Fibroblast of peridontal ligament (primary cell): Measurements from ENCODE around the gene CASS4.

Experiments used
- DNase-seq: peaks from one replicate; pipeline ENCODE4 v3.0.0-alpha.2; 2010; ENCODE audit errors: extremely low read depth

The CASS4 gene

GRCh38 chr20:56424931-56425330 is 12.9 kb downstream of the CASS4 start:
- no peak for DNase-seq

- no peak for DNase-seq
Measured at GRCh38 chr20:56426026-56426425, 14.0 kb downstream of the CASS4 start.

GRCh38 chr20:56426926-56427325 is 14.9 kb downstream of the CASS4 start:
- DNase-seq = no peak

GRCh38 chr20:56427797-56428196 is 15.7 kb downstream of the CASS4 start:
- no peak for DNase-seq

DNA sequence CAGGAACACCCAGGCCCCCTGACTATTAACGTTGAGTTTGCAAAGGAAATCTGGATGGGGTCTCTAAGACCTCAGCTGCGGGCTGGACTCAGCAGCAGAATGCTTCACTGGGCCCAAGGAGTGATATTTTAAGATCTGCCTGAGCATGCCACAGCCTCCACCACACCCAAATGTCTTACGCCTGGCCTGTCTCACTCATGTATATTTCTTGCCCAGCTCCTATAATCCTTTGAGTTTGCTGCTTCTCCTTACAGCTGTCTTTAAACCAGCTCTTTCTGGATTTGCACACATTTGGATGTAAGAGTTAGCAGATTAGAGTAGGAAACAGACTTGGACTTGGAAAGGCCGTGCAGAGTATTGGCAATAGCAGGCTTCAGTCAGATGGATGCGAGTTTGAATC is 16.4 kb downstream of the CASS4 start:
- no peak for DNase-seq

- DNase-seq = no peak
Measured at GRCh38 chr20:56428881-56429280, 16.8 kb downstream of the CASS4 start.

DNA sequence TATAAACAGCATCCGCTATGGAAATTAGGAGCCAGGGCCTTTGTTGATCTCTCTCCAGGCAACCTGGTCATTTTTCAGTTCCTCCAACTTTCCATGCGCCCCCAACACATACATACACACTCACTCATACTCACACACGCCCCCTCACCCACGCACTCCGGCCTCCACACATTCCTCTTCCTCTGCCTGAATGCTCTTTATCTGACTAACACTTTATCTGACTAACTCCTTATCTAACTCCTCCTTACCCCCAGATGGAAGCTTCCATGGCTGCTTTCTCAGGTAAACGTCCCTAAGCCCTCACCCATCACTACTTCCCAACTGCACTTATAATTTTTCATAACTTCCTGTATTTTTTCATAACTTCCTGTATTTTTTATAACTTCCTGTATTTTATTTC is 17.4 kb downstream of the CASS4 start:
- DNase-seq = peak; percentile 39

DNA sequence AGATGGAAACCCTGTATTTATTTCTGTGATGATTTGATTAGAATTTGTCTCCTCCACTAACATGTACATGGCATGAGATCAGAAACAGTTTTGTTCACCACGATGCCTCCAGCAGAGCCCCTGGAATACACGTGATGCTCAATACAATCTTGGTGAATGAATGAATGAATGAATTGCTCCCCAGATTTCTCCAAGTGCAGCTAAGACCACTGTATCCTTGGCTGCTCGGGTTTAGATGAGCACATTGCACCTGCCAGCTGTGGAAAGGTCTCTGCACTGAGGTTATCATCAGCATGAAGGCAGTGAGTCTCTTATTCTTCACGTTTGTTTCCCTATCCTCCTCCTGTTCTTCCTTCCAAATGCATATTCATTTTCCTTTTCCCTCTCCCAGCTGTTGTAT is 17.9 kb downstream of the CASS4 start:
- no peak for DNase-seq

- no peak for DNase-seq
Measured at GRCh38 chr20:56430461-56430860, 18.4 kb downstream of the CASS4 start.

DNA sequence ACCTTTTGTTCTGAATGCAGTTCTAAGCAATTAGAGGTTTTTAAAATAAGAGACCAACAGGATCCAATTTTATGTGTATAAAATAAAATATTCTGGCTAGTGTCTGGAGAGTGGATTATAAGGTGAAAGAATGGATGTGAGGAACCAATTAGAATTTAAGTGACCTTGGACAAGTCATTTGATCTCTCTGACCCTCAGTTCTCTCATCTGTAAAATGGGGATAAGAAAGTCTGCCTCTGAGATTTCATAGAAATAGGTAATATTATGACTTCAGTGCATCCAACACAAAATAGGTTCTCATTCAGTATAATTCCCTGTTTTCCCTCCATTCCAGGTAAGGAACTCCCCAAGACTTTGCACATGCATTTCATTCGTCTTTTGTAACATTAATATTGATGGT is 18.9 kb downstream of the CASS4 start:
- no peak for DNase-seq

- no peak for DNase-seq
Measured at GRCh38 chr20:56431471-56431870, 19.4 kb downstream of the CASS4 start.

- no peak for DNase-seq
Measured at GRCh38 chr20:56433221-56433879, 21.3 kb downstream of the CASS4 start.

DNA sequence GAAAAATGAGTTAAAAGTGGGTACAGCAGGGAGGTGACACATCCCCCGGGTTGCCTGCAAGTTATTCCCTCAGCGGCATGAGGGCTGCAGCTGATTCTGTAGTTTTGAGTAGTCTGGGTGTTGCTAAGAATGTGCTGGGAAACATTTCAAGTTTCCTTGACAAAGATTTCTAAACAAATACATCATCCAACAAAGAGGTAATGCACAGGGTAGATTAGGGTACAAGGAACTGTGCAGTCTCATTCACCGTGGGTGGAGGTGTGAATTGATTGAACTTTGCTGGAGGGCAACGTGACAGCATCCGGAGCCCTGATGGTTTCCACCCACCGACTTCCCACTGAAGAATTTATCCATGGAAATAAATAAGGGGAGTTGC is 21.8 kb downstream of the CASS4 start:
- peak; percentile 77 for DNase-seq

DNA sequence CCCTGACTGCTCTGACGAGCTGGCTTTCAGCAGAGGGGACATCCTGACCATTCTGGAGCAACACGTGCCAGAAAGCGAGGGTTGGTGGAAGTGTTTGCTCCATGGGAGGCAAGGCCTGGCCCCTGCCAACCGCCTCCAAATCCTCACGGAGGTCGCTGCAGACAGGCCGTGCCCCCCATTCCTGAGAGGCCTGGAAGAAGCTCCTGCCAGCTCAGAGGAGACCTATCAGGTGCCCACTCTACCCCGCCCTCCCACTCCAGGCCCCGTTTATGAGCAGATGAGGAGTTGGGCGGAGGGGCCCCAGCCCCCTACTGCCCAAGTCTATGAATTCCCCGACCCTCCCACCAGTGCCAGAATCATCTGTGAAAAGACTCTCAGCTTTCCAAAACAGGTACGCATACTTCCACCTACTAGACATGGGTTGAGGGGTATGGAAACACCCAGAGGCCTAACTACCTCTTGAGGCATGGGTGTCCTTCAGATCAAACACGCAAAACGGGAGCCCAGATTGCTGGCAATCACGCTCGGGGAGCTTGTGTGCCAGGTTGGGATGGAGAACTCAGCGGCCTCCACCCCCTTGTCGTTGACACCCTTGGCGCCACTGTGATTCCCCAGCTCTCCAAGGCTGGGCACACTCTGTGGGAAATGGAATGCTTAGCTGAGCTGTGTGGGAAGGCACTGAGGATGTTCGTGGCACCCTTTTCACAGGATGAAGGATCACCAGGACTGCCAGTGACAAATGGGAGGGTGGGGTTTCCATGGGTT is 25.3 kb downstream of the CASS4 start:
- DNase-seq = no peak

DNA sequence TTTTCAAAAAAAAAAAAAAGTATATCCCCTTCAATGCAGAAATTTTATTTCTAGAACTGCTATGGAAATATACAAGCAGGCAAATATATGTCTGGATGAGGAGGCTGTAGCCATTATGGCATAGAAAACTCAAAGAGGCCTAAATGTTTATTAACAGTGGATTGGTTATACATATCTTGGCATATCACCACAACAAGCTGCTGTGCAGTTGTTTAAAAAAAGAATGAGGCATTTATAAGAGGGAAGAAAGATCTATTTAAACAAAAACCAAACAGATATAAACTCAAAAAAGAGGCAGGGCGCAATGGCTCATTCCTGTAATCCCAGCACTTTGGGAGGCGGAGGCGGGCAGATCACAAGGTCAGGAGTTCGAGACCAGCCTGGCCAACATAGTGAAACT is 26.2 kb downstream of the CASS4 start:
- no peak for DNase-seq

- peak; percentile 92 for DNase-seq
Measured at GRCh38 chr20:56439771-56440291, 27.8 kb downstream of the CASS4 start.

GRCh38 chr20:56440346-56441007 is 28.4 kb downstream of the CASS4 start:
- DNase-seq = no peak

DNA sequence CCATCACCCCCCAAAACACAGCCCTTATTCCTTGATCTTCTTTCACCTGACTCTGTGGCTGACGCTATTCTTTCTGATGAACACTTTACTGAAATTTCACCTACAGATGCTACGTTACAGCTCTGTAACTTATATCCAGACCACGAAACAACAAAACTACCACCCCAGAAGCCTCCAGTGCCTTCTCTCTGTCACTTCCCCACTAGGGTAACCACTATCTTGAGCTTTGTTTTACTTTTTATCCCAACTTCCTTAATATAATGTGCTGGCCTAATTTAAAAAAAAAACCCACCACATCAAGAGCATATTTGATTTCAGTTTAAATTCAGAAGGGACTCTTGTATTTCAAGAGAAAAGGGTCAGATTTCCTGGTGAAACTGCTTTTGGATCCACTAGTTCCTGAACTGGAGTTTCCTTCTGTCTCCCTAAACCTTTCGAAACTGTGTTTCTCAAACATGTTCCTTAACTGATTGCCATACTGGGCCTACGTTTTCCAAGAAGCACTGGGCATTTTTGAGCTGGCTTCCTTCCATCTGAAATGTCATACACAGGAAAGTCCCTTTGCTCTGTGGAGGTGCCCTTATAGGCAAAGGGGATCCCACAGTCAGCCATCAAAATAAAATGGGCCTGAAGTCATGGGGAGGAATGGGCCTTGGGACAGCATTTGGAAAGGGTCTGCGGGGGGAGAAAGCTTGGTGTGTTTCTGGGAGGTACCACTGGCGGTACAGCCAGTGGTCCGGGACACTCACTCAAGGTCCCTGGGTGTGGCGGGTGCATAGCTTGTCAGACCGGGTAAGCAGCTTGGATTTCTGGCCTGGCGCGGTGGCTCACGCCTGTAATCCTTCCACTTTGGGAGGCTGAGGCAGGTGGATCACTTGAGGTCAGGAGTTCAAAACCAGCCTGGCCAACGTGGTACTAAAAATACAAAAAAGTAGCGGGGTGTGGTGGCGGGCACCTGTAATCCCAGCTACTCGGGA is 30.6 kb downstream of the CASS4 start:
- DNase-seq = peak; percentile 44

DNA sequence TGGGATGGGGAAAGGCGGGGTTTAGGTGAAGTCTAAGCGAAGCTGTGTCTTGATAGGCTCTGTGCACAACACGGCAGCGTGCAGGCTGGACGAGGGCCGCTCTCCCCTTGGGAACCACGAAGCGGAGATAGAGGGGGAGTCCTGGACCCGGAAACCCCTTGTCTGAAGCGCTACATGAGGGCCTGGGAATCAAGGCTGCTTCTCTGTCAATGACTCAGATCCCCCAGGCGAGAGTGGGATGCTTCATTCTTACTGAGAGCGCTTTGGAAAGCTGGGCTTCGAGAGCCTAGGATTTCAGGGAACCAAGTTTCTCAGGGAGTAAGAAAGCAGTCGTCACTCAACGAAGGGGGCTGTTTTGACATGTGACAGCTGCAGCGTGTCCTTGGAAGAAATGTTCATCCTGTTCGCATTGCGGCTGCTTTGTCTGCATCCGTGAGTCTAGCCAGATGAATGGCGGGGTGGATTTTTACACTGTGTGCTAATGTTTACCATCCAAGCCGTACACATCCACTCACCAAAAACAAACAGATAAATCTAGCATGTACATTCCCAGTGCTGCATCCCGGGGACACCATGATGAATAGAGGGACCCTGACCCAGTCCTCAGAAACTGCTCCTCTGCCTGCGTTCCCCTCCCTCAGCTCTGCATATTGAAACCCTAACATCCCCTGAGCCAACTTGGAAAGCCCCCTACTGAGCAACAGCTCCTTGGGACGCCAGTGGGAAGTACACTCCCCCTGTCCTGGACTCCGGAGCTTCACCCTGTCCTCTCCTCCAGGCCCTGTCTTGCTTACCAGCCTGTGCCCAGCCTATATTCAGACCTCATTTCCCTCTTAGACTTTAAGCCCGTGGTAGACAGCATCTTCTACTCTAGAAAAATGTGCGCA is 31.8 kb downstream of the CASS4 start:
- no peak for DNase-seq

GRCh38 chr20:56445130-56445529 is 33.1 kb downstream of the CASS4 start:
- no peak for DNase-seq

DNA sequence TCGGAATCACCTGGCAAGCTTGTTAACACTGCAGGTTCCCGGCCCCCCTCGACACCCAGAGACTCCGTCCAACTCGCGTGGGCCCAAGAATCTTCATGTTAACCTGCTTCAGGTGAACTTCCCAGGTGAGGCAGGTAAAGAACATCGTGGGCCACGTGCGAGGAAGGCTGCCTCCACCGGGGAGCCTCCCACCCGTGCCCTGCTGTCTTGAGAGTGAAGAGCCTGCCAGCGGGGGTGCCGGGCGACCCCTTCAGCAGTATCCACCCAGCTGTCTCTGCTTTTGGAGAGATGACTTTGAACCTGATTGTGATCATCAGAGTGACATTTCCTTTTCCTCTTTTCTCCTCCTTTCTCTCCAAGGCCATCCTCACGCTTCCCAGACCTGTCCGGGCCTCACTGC is 33.5 kb downstream of the CASS4 start:
- no peak for DNase-seq
